PC-3 (cell line): ENCODE measurements around the gene PCNX2. TPM values are rescaled to one million over a fixed set of nuclear protein-coding genes. Genes with fewer than 3 reads are reported as not detected.

Experiments
- ATAC-seq: fragments of 200-7000 bp; cut with Tn5 transposase; 2 replicates; pipeline ENCODE4 v1.9.1; 2020; ENCODE audit warnings: mild to moderate bottlenecking, moderate library complexity
- BruUV-seq: library from RNA; stranded (reverse); fragments of 400-500 nt; replicated peaks from 2 replicates; lab custom pipeline; 2021; lab: Mats Ljungman, UMichigan
- CTCF ChIA-PET: fragments of 300-600 bp; sonication (Branson Sonifier 250); formaldehyde crosslinking; loops from one replicate; lab custom pipeline; 2022; ENCODE audit warnings: antibody characterized with exemption; lab: Charles Lee
- POLR2A ChIA-PET: fragments of 300-600 bp; sonication (Branson Sonifier 250); formaldehyde crosslinking; loops from one replicate; lab custom pipeline; 2022; ENCODE audit warnings: antibody characterized with exemption; ENCODE audit not compliant: unreplicated experiment; lab: Charles Lee
- DNase-seq: peaks from one replicate; pipeline ENCODE4 v3.0.0-alpha.2; 2015
- H2AFZ ChIP-seq: fragments of 300-600 bp; sonication (generic); 2 replicates; pipeline ENCODE4 v1.6.0; 2016; ENCODE audit warnings: antibody characterized with exemption, low read length
- H3F3A ChIP-seq: fragments of 300-600 bp; sonication (generic); one replicate; pipeline ENCODE4 v1.6.0; 2017; ENCODE audit warnings: antibody characterized with exemption, low read length, control low read depth, mild to moderate bottlenecking; ENCODE audit not compliant: unreplicated experiment
- H3K27ac ChIP-seq: fragments of 300-600 bp; sonication (generic); 2 replicates; pipeline ENCODE4 v1.5.1; 2016; ENCODE audit warnings: mild to moderate bottlenecking, low read length
- H3K27me3 ChIP-seq: fragments of 300-600 bp; sonication (generic); 2 replicates; pipeline ENCODE4 v1.6.1; 2016; ENCODE audit warnings: low read length, mixed read lengths
- H3K36me3 ChIP-seq: fragments of 300-600 bp; sonication (generic); 2 replicates; pipeline ENCODE4 v1.6.1; 2016; ENCODE audit warnings: low read depth, mixed run types, low read length, mixed read lengths
- H3K4me1 ChIP-seq: fragments of 300-600 bp; sonication (generic); 2 replicates; pipeline ENCODE4 v1.5.1; 2016; ENCODE audit warnings: low read length; ENCODE audit not compliant: insufficient read depth
- H3K4me2 ChIP-seq: fragments of 300-600 bp; sonication (generic); 2 replicates; pipeline ENCODE4 v1.6.0; 2016; ENCODE audit warnings: low read length
- H3K4me3 ChIP-seq: fragments of 300-600 bp; sonication (generic); 2 replicates; pipeline ENCODE4 v1.5.1; 2016; ENCODE audit warnings: mild to moderate bottlenecking, low read length, mixed read lengths
- H3K79me2 ChIP-seq: fragments of 300-600 bp; sonication (generic); 2 replicates; pipeline ENCODE4 v1.6.1; 2017; ENCODE audit warnings: low read length, mixed read lengths
- H3K9ac ChIP-seq: fragments of 300-600 bp; sonication (generic); 2 replicates; pipeline ENCODE4 v1.6.0; 2016; ENCODE audit warnings: mild to moderate bottlenecking, low read length
- H3K9me2 ChIP-seq: fragments of 300-600 bp; sonication (generic); replicated peaks from 2 replicates; pipeline ENCODE4 v1.6.1; 2016; ENCODE audit warnings: mixed run types, low read length, mixed read lengths
- H3K9me3 ChIP-seq: fragments of 300-600 bp; sonication (generic); 2 replicates; pipeline ENCODE4 v1.6.1; 2016; ENCODE audit warnings: low read length, mixed read lengths
- H4K20me1 ChIP-seq: fragments of 300-600 bp; sonication (generic); 2 replicates; pipeline ENCODE4 v1.6.1; 2016; ENCODE audit warnings: low read length, mixed read lengths
- EZH2 ChIP-seq: fragments of 300-600 bp; sonication (generic); IDR thresholded peaks from one replicate; pipeline ENCODE4 v1.6.1; 2017; ENCODE audit warnings: antibody characterized with exemption, mild to moderate bottlenecking, low read length; ENCODE audit not compliant: unreplicated experiment
- EZH2phosphoT487 ChIP-seq: fragments of 300-600 bp; sonication (generic); IDR thresholded peaks from 2 replicates; pipeline ENCODE4 v1.6.1; 2018; ENCODE audit warnings: mild to moderate bottlenecking, antibody characterized with exemption, low read length, borderline replicate concordance
- intact Hi-C: fragments of 100-400 bp; cut with micrococcal nuclease; formaldehyde crosslinking; loops from 2 replicates; pipeline ENCODE4 v1.9.0; 2023
- total RNA-seq: library from RNA; depleted of rRNA; stranded (reverse); fragments of >200 nt; gene quantifications from 2 replicates; pipeline ENCODE4 v1.2.3, GENCODE V29; 2014
- TF ChIP-seq, protein P1 (sequence below): fragments of 300-600 bp; sonication (generic); conservative IDR thresholded peaks from 2 replicates; pipeline ENCODE4 v1.5.1; 2017; ENCODE audit warnings: antibody characterized with exemption, low read depth, mild to moderate bottlenecking, low read length

PCNX2 gene
- total RNA-seq, 1 experiment from 2014 or later = 17.3 TPM

DNA sequence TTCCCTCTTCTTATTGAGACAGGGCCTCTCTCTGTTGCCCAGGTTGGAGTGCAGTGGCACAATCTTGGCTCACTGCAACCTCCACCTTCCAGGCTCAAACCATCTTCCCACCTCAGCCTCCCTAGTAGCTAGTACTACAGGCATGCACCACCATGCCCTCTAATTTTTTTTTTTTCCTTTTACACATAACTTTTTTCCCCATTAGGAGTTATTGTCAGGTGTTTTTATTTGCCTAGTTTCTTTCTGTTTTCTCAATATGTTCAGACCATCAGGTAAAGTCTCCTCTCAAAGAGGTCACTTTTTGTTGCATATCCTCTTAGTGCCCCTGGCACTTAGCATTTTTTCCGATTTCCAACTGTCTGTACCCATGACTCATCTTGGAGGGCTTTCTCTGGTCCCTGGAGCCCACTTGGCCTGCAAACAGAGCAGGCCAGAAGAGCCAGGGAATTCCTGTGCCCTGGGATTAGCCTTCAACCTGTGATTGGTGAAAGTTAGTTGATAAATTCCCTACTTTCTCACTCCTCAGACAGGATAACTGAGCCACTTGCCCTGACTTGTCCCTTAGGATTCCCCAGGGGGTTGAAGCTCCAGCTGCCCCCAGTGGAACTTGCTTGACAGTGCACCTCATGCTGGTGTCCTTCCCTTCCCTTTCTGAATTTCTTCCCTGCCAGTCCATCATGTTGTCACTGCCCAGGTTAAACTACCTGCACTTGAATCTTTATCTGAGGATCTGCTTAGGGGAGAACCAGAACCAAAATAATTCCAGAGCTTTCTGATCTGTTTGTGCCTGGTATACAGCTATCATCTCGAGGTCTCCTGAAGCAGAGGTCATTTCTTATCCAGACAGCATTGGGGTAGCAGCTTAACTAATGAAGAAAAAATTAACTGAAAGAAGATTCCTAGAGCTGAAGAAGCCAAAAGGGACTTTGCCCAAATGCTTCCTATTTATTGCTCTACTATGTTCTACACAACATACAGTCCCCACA, 342.7 kb downstream of the PCNX2 start:
- Histone ChIP-seq H3F3A (no peaks in the 10 kb centered on the region), H3K9me2 (0 out of 2 replicates have a peak, but pooled peaks cover 3% of the 10 kb centered on the region), H3K4me1 (peaks cover 24% of the 10 kb centered on the region), H3K27ac (no peak overlapping the region), H3K4me3 (no peak overlapping the region), H3K9ac (no peak overlapping the region), H3K36me3 (peaks cover 15% of the 10 kb centered on the region), H3K79me2 (peaks cover 46% of the 10 kb centered on the region), H3K9me3 (no peaks in the 10 kb centered on the region), H2AFZ (no peak overlapping the region), H3K27me3 (no peaks in the 10 kb centered on the region), H4K20me1 (no peaks in the 10 kb centered on the region), H3K4me2 (0 out of 2 replicates have a peak overlapping the region, but pooled peaks have one; percentile 5)
- ChIA-PET CTCF (no interaction called here), POLR2A (no interaction called here)
- TF ChIP-seq, protein P1, sequence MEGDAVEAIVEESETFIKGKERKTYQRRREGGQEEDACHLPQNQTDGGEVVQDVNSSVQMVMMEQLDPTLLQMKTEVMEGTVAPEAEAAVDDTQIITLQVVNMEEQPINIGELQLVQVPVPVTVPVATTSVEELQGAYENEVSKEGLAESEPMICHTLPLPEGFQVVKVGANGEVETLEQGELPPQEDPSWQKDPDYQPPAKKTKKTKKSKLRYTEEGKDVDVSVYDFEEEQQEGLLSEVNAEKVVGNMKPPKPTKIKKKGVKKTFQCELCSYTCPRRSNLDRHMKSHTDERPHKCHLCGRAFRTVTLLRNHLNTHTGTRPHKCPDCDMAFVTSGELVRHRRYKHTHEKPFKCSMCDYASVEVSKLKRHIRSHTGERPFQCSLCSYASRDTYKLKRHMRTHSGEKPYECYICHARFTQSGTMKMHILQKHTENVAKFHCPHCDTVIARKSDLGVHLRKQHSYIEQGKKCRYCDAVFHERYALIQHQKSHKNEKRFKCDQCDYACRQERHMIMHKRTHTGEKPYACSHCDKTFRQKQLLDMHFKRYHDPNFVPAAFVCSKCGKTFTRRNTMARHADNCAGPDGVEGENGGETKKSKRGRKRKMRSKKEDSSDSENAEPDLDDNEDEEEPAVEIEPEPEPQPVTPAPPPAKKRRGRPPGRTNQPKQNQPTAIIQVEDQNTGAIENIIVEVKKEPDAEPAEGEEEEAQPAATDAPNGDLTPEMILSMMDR = peak; percentile 90
- no peak for TF ChIP-seq EZH2phosphoT487
- peak; percentile 72 for DNase-seq
- no TSS peak for BruUV-seq
- intact Hi-C loops = loop anchor here (1.0 to 10.0 kb wide), 4 partner anchors 188 to 318 kb away; no protein-coding TSS in a partner anchor
- ATAC-seq = peak; percentile 43

DNA sequence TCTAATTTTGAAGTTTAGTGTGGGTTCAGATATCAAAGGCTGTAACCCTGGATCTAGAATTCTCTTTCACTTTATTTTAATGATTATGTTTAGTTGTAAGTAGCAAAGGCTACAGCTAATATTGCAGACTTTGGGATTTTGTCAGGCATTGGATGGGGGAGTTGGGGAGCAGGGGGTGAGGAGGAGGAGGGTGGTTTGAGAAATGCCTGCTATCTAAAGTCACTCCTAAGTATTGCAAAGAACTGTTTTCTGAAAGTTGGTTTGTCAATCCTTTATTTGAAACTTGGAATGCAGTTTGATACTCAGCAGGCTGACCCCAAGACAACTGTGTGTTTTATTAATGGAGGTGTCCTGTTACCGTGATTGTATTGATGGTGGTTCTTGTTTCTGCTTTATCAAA, 343.9 kb downstream of the PCNX2 start:
- H3K9ac ChIP-seq = no peak overlapping the region
- no peak for DNase-seq
- BruUV-seq = no TSS peak

More for the DNA sequence above, 343.9 kb downstream of the PCNX2 start:
- Histone ChIP-seq H3K9me3 (no peaks in the 10 kb centered on the region), H3K27me3 (no peaks in the 10 kb centered on the region), H3K27ac (no peak overlapping the region), H3K79me2 (peaks cover 46% of the 10 kb centered on the region), H3K4me2 (peak overlapping the region; percentile 88), H3K9me2 (0 out of 2 replicates have a peak, but pooled peaks cover 3% of the 10 kb centered on the region), H2AFZ (peak overlapping the region; percentile 95), H3F3A (no peaks in the 10 kb centered on the region), H3K4me3 (peak overlapping the region; percentile 81), H3K36me3 (peaks cover 8% of the 10 kb centered on the region; the same call in 1 of the 2 replicates), H4K20me1 (no peaks in the 10 kb centered on the region), H3K4me1 (peaks cover 24% of the 10 kb centered on the region)
- no peak for ATAC-seq
- TF ChIP-seq EZH2 (no peak), EZH2phosphoT487 (no peak)
- TF ChIP-seq, protein P1 = no peak
- ChIA-PET CTCF (interaction anchor here (0.6 kb wide), 1 partner anchor 809 kb away, joined by 3 read pairs; no protein-coding TSS in a partner anchor), POLR2A (interaction anchor here (0.7 kb wide), 1 partner anchor 744 kb away, joined by 15 read pairs; no protein-coding TSS in a partner anchor)
- intact Hi-C loops = loop anchor here (2.0 to 10.0 kb wide), 3 partner anchors 187 to 293 kb away; no protein-coding TSS in a partner anchor
